HG02678 (cell line): ENCODE measurements around the gene MIS18A.

Experiments
- ATAC-seq: cut with Tn5 transposase; IDR thresholded peaks from one replicate; pipeline ENCODE4 v1.9.1; 2021; ENCODE audit warnings: mild to moderate bottlenecking, moderate library complexity; ENCODE audit not compliant: unreplicated experiment

The MIS18A gene

GRCh38 chr21:32256873-32257620 is 21.8 kb downstream of the MIS18A start:
- ATAC-seq = no peak

GRCh38 chr21:32256251-32256650 is 22.6 kb downstream of the MIS18A start:
- ATAC-seq = no peak

DNA sequence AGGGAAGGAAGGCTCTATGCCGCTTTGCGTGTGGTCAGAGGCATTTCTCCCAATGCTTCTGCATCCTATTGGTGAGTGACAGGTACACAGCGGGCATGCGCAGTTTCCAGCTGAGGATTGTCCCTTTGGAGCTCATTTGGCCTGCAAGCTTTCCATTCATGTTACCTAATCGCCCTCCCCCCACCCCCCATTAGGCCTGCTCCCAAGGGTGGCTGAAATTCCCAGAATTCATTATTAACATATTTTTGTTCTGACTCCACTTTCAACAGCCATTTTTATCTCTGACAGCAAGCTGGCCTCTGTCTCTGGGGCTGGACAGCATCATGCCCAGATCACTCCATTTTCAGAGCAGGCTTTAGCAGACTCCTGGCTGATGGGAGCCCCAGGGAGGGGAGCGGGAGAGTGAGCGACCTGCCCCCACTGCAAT is 25.6 kb downstream of the MIS18A start:
- no peak for ATAC-seq

DNA sequence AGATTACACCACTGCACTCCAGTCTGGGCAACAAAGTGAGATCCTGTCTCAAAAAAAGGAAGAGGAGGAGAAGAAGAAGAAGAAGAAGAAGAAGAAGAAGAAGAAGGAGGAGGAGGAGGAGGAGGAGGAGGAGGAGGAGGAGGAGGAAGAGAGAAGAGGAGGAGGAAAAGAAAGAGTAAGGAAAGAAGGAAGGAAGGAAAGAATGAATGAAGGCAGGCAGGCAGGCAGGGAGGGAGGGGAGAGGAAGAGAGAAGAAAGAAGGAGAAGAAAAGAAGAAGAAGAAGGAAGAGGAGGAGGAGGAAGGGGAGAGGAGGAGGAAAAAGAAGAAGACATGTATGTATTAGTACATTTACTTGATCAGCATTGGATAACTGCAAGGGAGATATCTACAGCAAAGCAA is 26.7 kb downstream of the MIS18A start:
- no peak for ATAC-seq

DNA sequence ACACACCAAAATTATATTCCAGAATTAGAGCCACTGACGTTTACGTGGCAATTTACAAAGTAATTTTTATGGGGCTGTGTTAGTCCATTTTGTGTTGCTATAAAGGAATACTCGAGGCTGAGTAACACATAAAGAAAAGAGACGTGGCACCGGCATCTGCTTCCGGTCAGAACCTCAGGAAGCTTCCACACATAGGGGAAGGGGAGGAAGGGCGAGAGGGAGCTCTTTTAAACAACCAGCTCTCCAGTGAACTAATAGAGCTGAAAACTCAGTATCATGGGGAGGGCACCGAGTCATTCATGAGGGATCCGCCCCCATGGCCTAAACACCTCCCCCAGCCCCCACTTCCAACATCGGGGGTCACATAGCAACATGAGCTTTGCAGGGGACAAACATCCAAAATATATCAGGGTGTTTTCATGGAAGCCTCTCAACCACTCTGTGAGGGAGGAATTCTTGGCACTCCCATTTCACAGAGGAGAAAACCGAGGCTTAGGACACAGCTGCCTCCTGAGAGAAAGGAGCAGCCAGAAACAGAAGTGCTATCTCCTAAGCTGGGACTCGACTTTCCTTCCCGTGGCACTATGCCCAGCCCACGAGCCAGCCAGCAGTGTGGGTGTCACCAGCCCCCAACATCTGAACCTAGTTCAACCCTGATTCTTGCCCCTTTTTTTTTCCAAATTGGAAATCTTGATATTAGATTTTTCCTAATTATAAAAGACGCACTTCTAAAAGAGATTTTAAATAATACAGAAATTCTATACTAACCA is 29.2 kb downstream of the MIS18A start:
- no peak for ATAC-seq

- no peak for ATAC-seq
Observed at GRCh38 chr21:32248571-32249461, 30.0 kb downstream of the MIS18A start.

- ATAC-seq = no peak
Observed at GRCh38 chr21:32246571-32247140, 32.2 kb downstream of the MIS18A start.

DNA sequence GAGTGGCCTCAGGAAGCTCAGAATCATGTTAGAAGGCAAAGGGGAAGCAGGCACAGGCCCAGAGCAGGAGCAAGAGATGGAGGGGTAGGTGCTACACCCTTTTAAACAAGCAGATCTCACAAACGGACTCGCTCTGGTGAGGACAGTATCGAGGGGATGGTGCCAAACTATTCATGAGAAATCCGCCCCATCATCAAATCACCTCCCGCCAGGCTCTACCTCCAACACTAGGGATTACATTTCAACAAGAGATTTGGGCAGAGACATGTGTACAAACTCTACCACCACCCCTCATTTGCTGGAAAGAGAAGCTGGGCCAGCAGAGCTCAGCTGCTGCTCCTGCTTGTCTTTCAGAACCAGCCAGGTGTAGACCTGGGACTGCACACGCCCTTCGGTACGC is 32.9 kb downstream of the MIS18A start:
- no peak for ATAC-seq

GRCh38 chr21:32240851-32241687 is 37.8 kb downstream of the MIS18A start:
- no peak for ATAC-seq

- no peak for ATAC-seq
Observed at GRCh38 chr21:32239551-32239950, 39.3 kb downstream of the MIS18A start.

DNA sequence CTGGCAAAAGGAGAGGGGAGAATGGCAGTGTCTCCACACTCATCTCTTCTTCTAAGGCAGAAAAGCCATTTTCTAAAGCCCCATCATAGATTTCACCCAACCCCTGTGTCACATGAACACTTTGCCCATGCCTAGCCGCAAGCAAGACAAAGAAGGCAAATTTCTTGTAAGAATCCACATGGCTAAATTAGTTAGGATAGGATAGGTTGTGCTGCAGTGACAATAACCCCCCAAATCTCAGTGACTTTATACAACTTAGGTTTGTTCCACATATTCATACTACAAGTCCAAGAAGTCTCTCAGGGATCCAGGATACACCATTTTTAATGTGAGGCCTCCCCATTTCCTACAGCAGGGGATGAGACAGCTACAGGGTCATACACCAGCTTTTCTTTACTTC is 40.8 kb downstream of the MIS18A start:
- no peak for ATAC-seq

GRCh38 chr21:32237021-32237420 is 41.8 kb downstream of the MIS18A start:
- no peak for ATAC-seq

GRCh38 chr21:32233722-32234301 is 45.0 kb downstream of the MIS18A start:
- ATAC-seq = no peak

GRCh38 chr21:32233055-32233546 is 45.7 kb downstream of the MIS18A start:
- ATAC-seq = no peak

- ATAC-seq = no peak
Observed at GRCh38 chr21:32226444-32226843, 52.4 kb downstream of the MIS18A start.
